Cardiac fibroblast (primary cell): ENCODE measurements around the gene TMSB10.
"Not testable (repeated sequence)": the region's sequence is repeated elsewhere in the genome, so short reads cannot be mapped to it uniquely, and the experiment has no call there.

Source experiments
- DNase-seq, 2 donors: peaks; one replicate each; pipeline versions ENCODE4 v3.0.0 to v3.0.0-alpha.2; 2010; ENCODE audit warnings: low read depth in 2 of 2
- H3K4me3 ChIP-seq, 2 donors: replicated peaks in 1 of 2; 1 replicate in 1 of 2; 2 replicates in 1 of 2; pipeline ENCODE4 v1.5.1; 2011; ENCODE audit warnings: low read depth in 2 of 2, low read length in 2 of 2, mild to moderate bottlenecking in 2 of 2, moderate library complexity in 1 of 2
- CTCF ChIP-seq: IDR thresholded peaks from one replicate; pipeline ENCODE4 v1.5.1; 2011; ENCODE audit warnings: low read depth, mild to moderate bottlenecking, low read length, inconsistent platforms

TMSB10 gene

GRCh38 chr2:84861539-84861938 is 43.9 kb upstream of the TMSB10 start:
- no peak for TF ChIP-seq CTCF
- DNase-seq: no peak
- no peak overlapping the region for H3K4me3 ChIP-seq

- TF ChIP-seq CTCF: no peak
- no peak for DNase-seq
- H3K4me3 ChIP-seq: no peak overlapping the region
Measured at GRCh38 chr2:84862006-84862405, 43.5 kb upstream of the TMSB10 start.

- TF ChIP-seq CTCF: peak; percentile 24
- no peak overlapping the region for H3K4me3 ChIP-seq
- peak; percentile 49 to 53 for DNase-seq
Measured at GRCh38 chr2:84865181-84865783, 40.2 kb upstream of the TMSB10 start.

- no peak overlapping the region for H3K4me3 ChIP-seq
- peak in 1 of 2 donors; percentile 14 for DNase-seq
- no peak for TF ChIP-seq CTCF
Measured at GRCh38 chr2:84866122-84866521, 39.3 kb upstream of the TMSB10 start.

GRCh38 chr2:84868327-84868726 is 37.1 kb upstream of the TMSB10 start:
- DNase-seq, H3K4me3 ChIP-seq: not testable (repeated sequence)

- TF ChIP-seq CTCF: no peak
- DNase-seq: no peak
- no peak overlapping the region for H3K4me3 ChIP-seq
Measured at GRCh38 chr2:84870306-84870705, 35.1 kb upstream of the TMSB10 start.

- not testable (repeated sequence) for H3K4me3 ChIP-seq, DNase-seq
Measured at GRCh38 chr2:84872691-84873090, 32.8 kb upstream of the TMSB10 start.

- no peak for DNase-seq
- no peak for TF ChIP-seq CTCF
- H3K4me3 ChIP-seq: no peak overlapping the region
Measured at GRCh38 chr2:84873350-84873749, 32.1 kb upstream of the TMSB10 start.
